Activated CD8-positive, alpha-beta memory T cell treated with anti-CD3 and anti-CD28 coated beads, Interleukin-2, amount 50 U/mL, for 24 hours (primary cell): ENCODE data around the gene ATXN2.

Experiments used
- DNase-seq: peaks from one replicate; pipeline ENCODE4 v3.0.0-alpha.2; 2020; ENCODE audit errors: extremely low read depth

The ATXN2 gene

GRCh38 chr12:111448846-111449790 lies 150.0 kb downstream of the ATXN2 start:
- no peak for DNase-seq

- DNase-seq, result no peak
Measured at GRCh38 chr12:111448266-111448830, 150.8 kb downstream of the ATXN2 start.

GRCh38 chr12:111447571-111448265 lies 151.4 kb downstream of the ATXN2 start:
- no peak for DNase-seq

GRCh38 chr12:111446631-111447570 lies 152.2 kb downstream of the ATXN2 start:
- no peak for DNase-seq

GRCh38 chr12:111445726-111446581 lies 153.2 kb downstream of the ATXN2 start:
- no peak for DNase-seq

GRCh38 chr12:111444925-111445725 lies 154.0 kb downstream of the ATXN2 start:
- peak; percentile 68 for DNase-seq

- DNase-seq, result no peak
Measured at GRCh38 chr12:111444314-111444924, 154.7 kb downstream of the ATXN2 start.

- no peak for DNase-seq
Measured at GRCh38 chr12:111443586-111443985, 155.5 kb downstream of the ATXN2 start.

- no peak for DNase-seq
Measured at GRCh38 chr12:111443086-111443485, 156.0 kb downstream of the ATXN2 start.

GRCh38 chr12:111442301-111443045 lies 156.6 kb downstream of the ATXN2 start:
- no peak for DNase-seq

GRCh38 chr12:111441107-111441928 lies 157.8 kb downstream of the ATXN2 start:
- DNase-seq, result no peak

- DNase-seq, result no peak
Measured at GRCh38 chr12:111440631-111441030, 158.5 kb downstream of the ATXN2 start.

- no peak for DNase-seq
Measured at GRCh38 chr12:111440152-111440551, 159.0 kb downstream of the ATXN2 start.

GRCh38 chr12:111439657-111440151 lies 159.4 kb downstream of the ATXN2 start:
- DNase-seq, result no peak

- no peak for DNase-seq
Measured at GRCh38 chr12:111438481-111438880, 160.6 kb downstream of the ATXN2 start.

GRCh38 chr12:111437816-111438454 lies 161.2 kb downstream of the ATXN2 start:
- DNase-seq, result no peak

- DNase-seq, result no peak
Measured at GRCh38 chr12:111436811-111437210, 162.3 kb downstream of the ATXN2 start.
